ENCODE data around the gene FRMD4B.

The FRMD4B gene

GRCh38 chr3:69371816-69372215 is 14.1 kb downstream of the FRMD4B start:
- no peaks in the 10 kb centered on the region for H4K20me1 ChIP-seq (ENCODE audit: insufficient read depth, low read length)
- peak overlapping the region; percentile 97 for H3K27ac ChIP-seq (ENCODE audit: low read length)
- H3K36me3 ChIP-seq (ENCODE audit: insufficient read depth, low read length): no peaks in the 10 kb centered on the region
- no peaks in the 10 kb centered on the region for H3K9me3 ChIP-seq (ENCODE audit: insufficient read depth, low read length, severe bottlenecking)
- DNase-seq (no peak), ATAC-seq (ENCODE audit: insufficient read depth, low read depth) (no peak)
- H2AFZ ChIP-seq (ENCODE audit: low read depth, low read length): peak overlapping the region; percentile 41; the same call in 1 of the 2 replicates
- peak overlapping the region; percentile 65 for H3K9ac ChIP-seq (ENCODE audit: low read depth, low read length)
- peaks cover 74% of the 10 kb centered on the region for H3K79me2 ChIP-seq (ENCODE audit: insufficient read depth, low read length)
- H3K4me2 ChIP-seq (ENCODE audit: insufficient read depth, low read length): peak overlapping the region; percentile 63; the same call in 1 of the 2 replicates
- H3K4me3 ChIP-seq (ENCODE audit: low read depth in 1 of 2, low read length in 2 of 2): no peak overlapping the region
- no peaks in the 10 kb centered on the region for H3K27me3 ChIP-seq (ENCODE audit: insufficient read depth, low read length, poor library complexity)
- H3K4me1 ChIP-seq (ENCODE audit: insufficient read depth, low read length): peaks cover 57% of the 10 kb centered on the region
- TF ChIP-seq EZH2 (IDR thresholded peaks at IDR 0.05; ENCODE audit: borderline replicate concordance, low read depth, low read length, severe bottlenecking): no peak
- TF ChIP-seq CTCF (IDR thresholded peaks at IDR 0.05; ENCODE audit: borderline replicate concordance, extremely low read depth, low read length, poor library complexity, severe bottlenecking): no peak

GRCh38 chr3:69370901-69371301 is 15.0 kb downstream of the FRMD4B start:
- ATAC-seq (ENCODE audit: insufficient read depth, low read depth): peak; percentile 36
- no peaks in the 10 kb centered on the region for H3K36me3 ChIP-seq (ENCODE audit: insufficient read depth, low read length)
- no peaks in the 10 kb centered on the region for H4K20me1 ChIP-seq (ENCODE audit: insufficient read depth, low read length)
- peaks cover 59% of the 10 kb centered on the region for H3K4me1 ChIP-seq (ENCODE audit: insufficient read depth, low read length)
- H3K9me3 ChIP-seq (ENCODE audit: insufficient read depth, low read length, severe bottlenecking): no peaks in the 10 kb centered on the region
- peak; percentile 60 for DNase-seq
- peaks cover 74% of the 10 kb centered on the region for H3K79me2 ChIP-seq (ENCODE audit: insufficient read depth, low read length)
- H2AFZ ChIP-seq (ENCODE audit: low read depth, low read length): peak overlapping the region; percentile 41
- H3K27me3 ChIP-seq (ENCODE audit: insufficient read depth, low read length, poor library complexity): no peaks in the 10 kb centered on the region
- H3K4me3 ChIP-seq (ENCODE audit: low read depth in 1 of 2, low read length in 2 of 2): peak overlapping the region in 1 of 2 experiments; percentile 46; a peak in 2 of 4 replicates
- peak overlapping the region; percentile 97 for H3K27ac ChIP-seq (ENCODE audit: low read length)
- no peak for TF ChIP-seq CTCF (IDR thresholded peaks at IDR 0.05; ENCODE audit: borderline replicate concordance, extremely low read depth, low read length, poor library complexity, severe bottlenecking)
- no peak for TF ChIP-seq EZH2 (IDR thresholded peaks at IDR 0.05; ENCODE audit: borderline replicate concordance, low read depth, low read length, severe bottlenecking)
- peak overlapping the region; percentile 63 for H3K4me2 ChIP-seq (ENCODE audit: insufficient read depth, low read length)
- peak overlapping the region; percentile 65 for H3K9ac ChIP-seq (ENCODE audit: low read depth, low read length)

GRCh38 chr3:69370156-69370883 is 15.6 kb downstream of the FRMD4B start:
- peak overlapping the region; percentile 41 for H2AFZ ChIP-seq (ENCODE audit: low read depth, low read length)
- no peaks in the 10 kb centered on the region for H3K9me3 ChIP-seq (ENCODE audit: insufficient read depth, low read length, severe bottlenecking)
- H4K20me1 ChIP-seq (ENCODE audit: insufficient read depth, low read length): no peaks in the 10 kb centered on the region
- peak overlapping the region; percentile 97 for H3K27ac ChIP-seq (ENCODE audit: low read length)
- H3K9ac ChIP-seq (ENCODE audit: low read depth, low read length): peak overlapping the region; percentile 65
- H3K27me3 ChIP-seq (ENCODE audit: insufficient read depth, low read length, poor library complexity): no peaks in the 10 kb centered on the region
- H3K4me1 ChIP-seq (ENCODE audit: insufficient read depth, low read length): peaks cover 65% of the 10 kb centered on the region
- peaks cover 74% of the 10 kb centered on the region for H3K79me2 ChIP-seq (ENCODE audit: insufficient read depth, low read length)
- peak; percentile 72 for ATAC-seq (ENCODE audit: insufficient read depth, low read depth)
- no peaks in the 10 kb centered on the region for H3K36me3 ChIP-seq (ENCODE audit: insufficient read depth, low read length)
- peak; percentile 94 for DNase-seq
- H3K4me3 ChIP-seq (ENCODE audit: low read depth in 1 of 2, low read length in 2 of 2): peak overlapping the region; percentile 11 to 46; a peak in 3 of 4 replicates
- TF ChIP-seq CTCF (IDR thresholded peaks at IDR 0.05; ENCODE audit: borderline replicate concordance, extremely low read depth, low read length, poor library complexity, severe bottlenecking) (no peak), EZH2 (IDR thresholded peaks at IDR 0.05; ENCODE audit: borderline replicate concordance, low read depth, low read length, severe bottlenecking) (no peak)
- H3K4me2 ChIP-seq (ENCODE audit: insufficient read depth, low read length): peak overlapping the region; percentile 63

Measured in DND-41 (cell line).